Measurements from ENCODE around the gene TRMT10C.

TRMT10C gene

GRCh38 chr3:101561630-101562328, at the start of gene TRMT10C:
TSS of gene TRMT10C (plus strand) at chr3:101561868. CDS start at chr3:101564782, 2,914 bp downstream.
- TF ChIP-seq CTCF (IDR thresholded peaks at IDR 0.05; ENCODE audit: low read depth, low read length, missing control alignments): no peak
- Histone ChIP-seq H3K4me3 (ENCODE audit: low read depth, low read length) (peak within 1 kb of the TSS; percentile 94), H3K27me3 (replicated peaks) (no peaks in the 10 kb centered on the region), H3K36me3 (replicated peaks) (peaks cover 10% of the 10 kb centered on the region), H3K27ac (peak within 1 kb of the TSS; percentile 84)
- in situ Hi-C loops (cut with HindIII; ENCODE audit: low pct_ligation_motif_present, low sequenced_read_pairs): no loop called here
- peak; percentile 92 for DNase-seq

GRCh38 chr3:101512396-101512645, 49.3 kb upstream of the TRMT10C start:
- TF ChIP-seq CTCF (IDR thresholded peaks at IDR 0.05; ENCODE audit: low read depth, low read length, missing control alignments): no peak
- Histone ChIP-seq H3K27me3 (replicated peaks) (no peaks in the 10 kb centered on the region), H3K27ac (peak overlapping the region; percentile 97), H3K4me3 (ENCODE audit: low read depth, low read length) (peak overlapping the region; percentile 70), H3K36me3 (replicated peaks) (no peaks in the 10 kb centered on the region)
- in situ Hi-C loops (cut with HindIII; ENCODE audit: low pct_ligation_motif_present, low sequenced_read_pairs): no loop called here
- DNase-seq: no peak

GRCh38 chr3:101512646-101513418, 48.8 kb upstream of the TRMT10C start, which contains the start of gene SENP7:
TSS of gene SENP7 (minus strand) at chr3:101513212. CDS start at chr3:101513130, 82 bp downstream.
- peak; percentile 74 for DNase-seq
- peak within 1 kb of the TSS; percentile 70 for H3K4me3 ChIP-seq (ENCODE audit: low read depth, low read length)
- H3K27me3 ChIP-seq (replicated peaks): no peaks in the 10 kb centered on the region
- in situ Hi-C loops (cut with HindIII; ENCODE audit: low pct_ligation_motif_present, low sequenced_read_pairs): no loop called here
- no peak for TF ChIP-seq CTCF (IDR thresholded peaks at IDR 0.05; ENCODE audit: low read depth, low read length, missing control alignments)
- H3K27ac ChIP-seq: peak within 1 kb of the TSS; percentile 97
- no peaks in the 10 kb centered on the region for H3K36me3 ChIP-seq (replicated peaks)

GRCh38 chr3:101513419-101513986, 48.2 kb upstream of the TRMT10C start:
- H3K4me3 ChIP-seq (ENCODE audit: low read depth, low read length): peak overlapping the region; percentile 70
- no peak for TF ChIP-seq CTCF (IDR thresholded peaks at IDR 0.05; ENCODE audit: low read depth, low read length, missing control alignments)

GRCh38 chr3:101518421-101518871, 43.2 kb upstream of the TRMT10C start:
- in situ Hi-C loops (cut with HindIII; ENCODE audit: low pct_ligation_motif_present, low sequenced_read_pairs): no loop called here
- Histone ChIP-seq H3K27me3 (replicated peaks) (no peaks in the 10 kb centered on the region), H3K4me3 (ENCODE audit: low read depth, low read length) (no peak overlapping the region), H3K36me3 (replicated peaks) (no peaks in the 10 kb centered on the region), H3K27ac (no peak overlapping the region)
- TF ChIP-seq CTCF (IDR thresholded peaks at IDR 0.05; ENCODE audit: low read depth, low read length, missing control alignments): no peak
- DNase-seq: no peak

More at GRCh38 chr3:101513419-101513986, 48.2 kb upstream of the TRMT10C start:
- no peaks in the 10 kb centered on the region for H3K36me3 ChIP-seq (replicated peaks)
- no peak for DNase-seq
- no peaks in the 10 kb centered on the region for H3K27me3 ChIP-seq (replicated peaks)
- in situ Hi-C loops (cut with HindIII; ENCODE audit: low pct_ligation_motif_present, low sequenced_read_pairs): no loop called here
- peak overlapping the region; percentile 97 for H3K27ac ChIP-seq
